Thoracic aorta (tissue), 2 donors: Measurements from ENCODE around the gene GDF7. TPM values are rescaled to one million over a fixed set of nuclear protein-coding genes. Genes with fewer than 3 reads are reported as not detected.

Experiments used
- ATAC-seq: fragments of 150-250 bp; one replicate; pipeline ENCODE4 v1.8.0; 2017; ENCODE audit warnings: low read depth; ENCODE audit not compliant: insufficient number of reproducible peaks, low FRiP score
- DNase-seq: peaks from one replicate; pipeline ENCODE4 v3.0.0-alpha.2; 2020; ENCODE audit warnings: low spot score
- H3K27ac ChIP-seq, 2 donors: fragments of 200-600 bp; sonication (generic); 1 replicate in 1 of 2; 2 replicates in 1 of 2; pipeline ENCODE4 v1.5.1; 2016; ENCODE audit warnings: mild to moderate bottlenecking in 2 of 2, moderate library complexity in 2 of 2
- H3K27me3 ChIP-seq: fragments of 200-600 bp; sonication (generic); replicated peaks from 2 replicates; pipeline ENCODE4 v1.6.0; 2016; ENCODE audit warnings: mild to moderate bottlenecking; ENCODE audit not compliant: insufficient read depth
- H3K36me3 ChIP-seq: fragments of 200-600 bp; sonication (generic); one replicate; pipeline ENCODE4 v1.5.1; 2016
- H3K4me1 ChIP-seq, 2 donors: fragments of 200-600 bp; sonication (generic); 1 replicate in 1 of 2; 2 replicates in 1 of 2; pipeline versions ENCODE4 v1.5.1 to v1.6.0; 2016; ENCODE audit warnings: low read depth in 2 of 2, mild to moderate bottlenecking in 1 of 2; ENCODE audit not compliant: control insufficient read depth in 1 of 2
- H3K4me3 ChIP-seq: fragments of 200-600 bp; sonication (generic); 2 replicates; pipeline ENCODE4 v1.5.1; 2016; ENCODE audit warnings: mild to moderate bottlenecking
- H3K9me3 ChIP-seq: fragments of 200-600 bp; sonication (generic); 2 replicates; pipeline ENCODE4 v1.5.1; 2016
- total RNA-seq, 2 donors: library from RNA; depleted of rRNA; stranded (reverse); fragments of >200 nt; gene quantifications; one replicate each; pipeline versions ENCODE4 v1.1.0 to v1.2.3, GENCODE V29; 2016
- TF ChIP-seq, protein P1 (sequence below): fragments of 200-600 bp; sonication (generic); IDR thresholded peaks from one replicate; pipeline ENCODE4 v1.5.1; 2019; ENCODE audit warnings: antibody characterized with exemption

The GDF7 gene
- total RNA-seq, 2 donors from 2014 or later = 39.7 to 40.7 TPM

DNA sequence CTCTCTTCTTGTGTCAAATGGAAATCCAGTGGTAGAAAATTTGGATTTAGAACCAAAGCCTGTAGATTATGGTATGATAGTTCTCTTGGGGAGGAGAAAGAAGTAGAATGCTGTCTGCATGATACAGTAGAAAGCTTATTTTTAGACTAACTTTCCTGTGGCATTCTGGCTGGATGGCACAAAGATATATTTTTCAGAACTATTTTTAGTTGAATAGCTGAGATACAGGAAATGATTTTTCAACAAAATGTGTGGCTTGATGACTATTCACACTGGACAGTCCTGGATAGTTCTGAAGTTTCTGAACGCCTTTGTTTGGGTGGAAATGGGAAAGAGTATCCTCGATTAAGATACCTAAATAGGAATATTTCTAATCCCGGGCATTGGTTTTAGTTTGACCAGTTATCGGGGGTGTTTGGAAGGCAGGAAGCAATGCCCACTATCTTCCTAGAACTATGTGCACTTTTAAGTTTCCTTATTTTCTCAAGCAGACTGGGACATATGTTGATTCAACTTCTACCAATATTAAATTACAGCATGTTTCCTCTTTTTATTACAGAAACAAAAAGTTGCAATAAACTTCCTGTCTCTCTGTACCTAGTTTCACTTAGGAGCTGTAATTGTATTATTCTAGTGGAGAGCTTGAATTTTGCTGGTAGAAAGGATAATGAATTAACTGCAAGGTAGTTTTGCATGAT lies 32.1 kb downstream of the GDF7 start:
- Histone ChIP-seq H3K27me3 (no peaks in the 10 kb centered on the region), H3K9me3 (no peaks in the 10 kb centered on the region), H3K27ac (peak overlapping the region; percentile 37 to 71), H3K4me3 (peak overlapping the region; percentile 52), H3K4me1 (peaks cover 19 to 58% of the 10 kb centered on the region in 2 donors), H3K36me3 (no peaks in the 10 kb centered on the region)
- ATAC-seq (no peak), DNase-seq (no peak)
- TF ChIP-seq, protein P1, sequence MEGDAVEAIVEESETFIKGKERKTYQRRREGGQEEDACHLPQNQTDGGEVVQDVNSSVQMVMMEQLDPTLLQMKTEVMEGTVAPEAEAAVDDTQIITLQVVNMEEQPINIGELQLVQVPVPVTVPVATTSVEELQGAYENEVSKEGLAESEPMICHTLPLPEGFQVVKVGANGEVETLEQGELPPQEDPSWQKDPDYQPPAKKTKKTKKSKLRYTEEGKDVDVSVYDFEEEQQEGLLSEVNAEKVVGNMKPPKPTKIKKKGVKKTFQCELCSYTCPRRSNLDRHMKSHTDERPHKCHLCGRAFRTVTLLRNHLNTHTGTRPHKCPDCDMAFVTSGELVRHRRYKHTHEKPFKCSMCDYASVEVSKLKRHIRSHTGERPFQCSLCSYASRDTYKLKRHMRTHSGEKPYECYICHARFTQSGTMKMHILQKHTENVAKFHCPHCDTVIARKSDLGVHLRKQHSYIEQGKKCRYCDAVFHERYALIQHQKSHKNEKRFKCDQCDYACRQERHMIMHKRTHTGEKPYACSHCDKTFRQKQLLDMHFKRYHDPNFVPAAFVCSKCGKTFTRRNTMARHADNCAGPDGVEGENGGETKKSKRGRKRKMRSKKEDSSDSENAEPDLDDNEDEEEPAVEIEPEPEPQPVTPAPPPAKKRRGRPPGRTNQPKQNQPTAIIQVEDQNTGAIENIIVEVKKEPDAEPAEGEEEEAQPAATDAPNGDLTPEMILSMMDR = no peak

DNA sequence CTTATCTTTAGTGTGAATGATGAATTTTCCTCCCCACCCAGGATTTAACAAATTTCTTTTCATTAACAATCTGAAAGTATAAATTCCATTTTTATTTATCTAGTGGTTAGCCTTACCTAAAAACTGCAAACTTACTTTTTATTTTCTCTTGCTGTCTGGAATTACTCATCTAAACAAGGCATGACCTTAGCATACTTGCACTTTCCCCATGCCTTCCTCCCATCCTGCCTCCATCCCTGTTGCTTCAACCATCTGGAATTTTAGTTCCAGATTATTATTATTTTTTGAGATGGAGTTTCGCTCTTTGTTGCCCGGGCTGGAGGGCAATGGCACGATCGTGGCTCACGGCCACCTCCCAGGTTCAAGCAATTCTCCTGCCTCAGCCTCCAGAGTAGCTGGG lies 35.6 kb downstream of the GDF7 start:
- H3K9me3 ChIP-seq = no peaks in the 10 kb centered on the region
- no peaks in the 10 kb centered on the region for H3K36me3 ChIP-seq
- no peak overlapping the region for H3K4me3 ChIP-seq
- DNase-seq (no peak), ATAC-seq (no peak)
- H3K27ac ChIP-seq = no peak overlapping the region
- no peaks in the 10 kb centered on the region for H3K27me3 ChIP-seq
- TF ChIP-seq, protein P1 = no peak
- peaks cover 19 to 41% of the 10 kb centered on the region in 2 donors for H3K4me1 ChIP-seq

DNA sequence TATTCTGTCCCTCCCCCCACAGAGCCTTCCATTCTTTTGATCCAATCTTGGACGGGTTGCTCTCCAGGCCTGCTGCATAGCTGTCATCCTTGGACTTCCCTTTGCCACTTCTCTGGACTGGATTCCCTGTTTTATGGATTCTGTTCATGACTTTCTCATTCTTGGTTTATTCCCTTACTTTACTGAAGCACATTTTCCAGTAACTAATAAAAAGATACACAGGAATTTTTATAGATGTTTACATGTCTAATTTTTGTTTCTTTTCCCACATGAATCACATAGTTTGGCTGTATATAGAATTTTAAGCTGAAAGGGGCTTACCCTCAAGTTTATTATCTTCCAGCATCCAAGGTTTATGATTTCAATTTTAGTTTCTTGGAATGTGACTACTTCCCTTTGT lies 37.9 kb downstream of the GDF7 start:
- Histone ChIP-seq H3K4me1 (peaks cover 8 to 23% of the 10 kb centered on the region in 2 donors), H3K4me3 (no peak overlapping the region), H3K36me3 (no peaks in the 10 kb centered on the region), H3K9me3 (no peaks in the 10 kb centered on the region), H3K27me3 (no peaks in the 10 kb centered on the region), H3K27ac (no peak overlapping the region)
- TF ChIP-seq, protein P1 = no peak
- DNase-seq = no peak
- ATAC-seq = no peak

GRCh38 chr2:20706217-20706616 lies 39.3 kb downstream of the GDF7 start:
- no peak overlapping the region for H3K27ac ChIP-seq
- DNase-seq (no peak), ATAC-seq (no peak)
- no peaks in the 10 kb centered on the region for H3K9me3 ChIP-seq
- no peaks in the 10 kb centered on the region for H3K36me3 ChIP-seq
- no peak overlapping the region for H3K4me3 ChIP-seq
- peaks cover 5 to 17% of the 10 kb centered on the region in 2 donors for H3K4me1 ChIP-seq
- H3K27me3 ChIP-seq = no peaks in the 10 kb centered on the region
- TF ChIP-seq, protein P1 = no peak

GRCh38 chr2:20706786-20707185 lies 39.8 kb downstream of the GDF7 start:
- H3K27me3 ChIP-seq = no peaks in the 10 kb centered on the region
- peaks cover 5 to 12% of the 10 kb centered on the region in 2 donors for H3K4me1 ChIP-seq
- H3K27ac ChIP-seq = no peak overlapping the region
- ATAC-seq = no peak
- H3K9me3 ChIP-seq = no peaks in the 10 kb centered on the region
- H3K4me3 ChIP-seq = no peak overlapping the region
- TF ChIP-seq, protein P1 = no peak
- H3K36me3 ChIP-seq = no peaks in the 10 kb centered on the region
- no peak for DNase-seq
